DND-41 (cell line): Measurements from ENCODE around the gene MRPL11.

ENCODE experiments used
- ATAC-seq: fragments of 200-7000 bp; cut with Tn5 transposase; 3 replicates; pipeline ENCODE4 v1.9.1; 2021; ENCODE audit warnings: low read depth; ENCODE audit not compliant: insufficient read depth
- DNase-seq: peaks from one replicate; pipeline ENCODE4 v3.0.0-alpha.2; 2020
- H2AFZ ChIP-seq: 2 replicates; pipeline ENCODE4 v1.6.0; 2012; ENCODE audit warnings: low read depth, low read length
- H3K27ac ChIP-seq: 2 replicates; pipeline ENCODE4 v1.5.1; 2012; ENCODE audit warnings: low read length, inconsistent platforms
- H3K27me3 ChIP-seq: fragments of 200-600 bp; sonication (generic); 2 replicates; pipeline ENCODE4 v1.6.0; 2012; ENCODE audit warnings: low read length, mild to moderate bottlenecking, inconsistent platforms; ENCODE audit not compliant: insufficient read depth, poor library complexity
- H3K36me3 ChIP-seq: 2 replicates; pipeline ENCODE4 v1.5.1; 2012; ENCODE audit warnings: low read length, inconsistent platforms; ENCODE audit not compliant: insufficient read depth
- H3K4me1 ChIP-seq: 2 replicates; pipeline ENCODE4 v1.5.1; 2012; ENCODE audit warnings: mild to moderate bottlenecking, low read length; ENCODE audit not compliant: insufficient read depth
- H3K4me2 ChIP-seq: 2 replicates; pipeline ENCODE4 v1.6.0; 2012; ENCODE audit warnings: mild to moderate bottlenecking, moderate library complexity, low read length, inconsistent platforms; ENCODE audit not compliant: insufficient read depth
- H3K4me3 ChIP-seq, 2 experiments: fragments of 200-600 bp in 1 of 2; shearing (Covaris generic) in 1 of 2; 2 replicates each; pipeline ENCODE4 v1.5.1; 2012 to 2016; ENCODE audit warnings: inconsistent platforms in 2 of 2, low read length in 2 of 2, mild to moderate bottlenecking in 2 of 2, low read depth in 1 of 2, moderate library complexity in 1 of 2
- H3K79me2 ChIP-seq: 2 replicates; pipeline ENCODE4 v1.6.0; 2012; ENCODE audit warnings: low read length, inconsistent platforms; ENCODE audit not compliant: insufficient read depth
- H3K9ac ChIP-seq: 2 replicates; pipeline ENCODE4 v1.6.0; 2012; ENCODE audit warnings: low read depth, mild to moderate bottlenecking, inconsistent platforms, low read length, moderate library complexity
- H3K9me3 ChIP-seq: 2 replicates; pipeline ENCODE4 v1.5.1; 2012; ENCODE audit warnings: low read length, moderate library complexity, mild to moderate bottlenecking, inconsistent platforms; ENCODE audit not compliant: insufficient read depth, severe bottlenecking
- H4K20me1 ChIP-seq: 2 replicates; pipeline ENCODE4 v1.6.0; 2012; ENCODE audit warnings: low read length; ENCODE audit not compliant: insufficient read depth
- EZH2 ChIP-seq: IDR thresholded peaks from 3 replicates; pipeline ENCODE4 v1.6.1; 2012; ENCODE audit warnings: borderline replicate concordance, low read depth, mild to moderate bottlenecking, moderate library complexity, low read length, inconsistent platforms; ENCODE audit not compliant: severe bottlenecking
- TF ChIP-seq, protein P1 (sequence below): IDR thresholded peaks from 2 replicates; pipeline ENCODE4 v1.5.1; 2012; ENCODE audit warnings: borderline replicate concordance, low read length, moderate library complexity, mild to moderate bottlenecking; ENCODE audit not compliant: poor library complexity, severe bottlenecking; ENCODE audit errors: extremely low read depth

Gene MRPL11

DNA sequence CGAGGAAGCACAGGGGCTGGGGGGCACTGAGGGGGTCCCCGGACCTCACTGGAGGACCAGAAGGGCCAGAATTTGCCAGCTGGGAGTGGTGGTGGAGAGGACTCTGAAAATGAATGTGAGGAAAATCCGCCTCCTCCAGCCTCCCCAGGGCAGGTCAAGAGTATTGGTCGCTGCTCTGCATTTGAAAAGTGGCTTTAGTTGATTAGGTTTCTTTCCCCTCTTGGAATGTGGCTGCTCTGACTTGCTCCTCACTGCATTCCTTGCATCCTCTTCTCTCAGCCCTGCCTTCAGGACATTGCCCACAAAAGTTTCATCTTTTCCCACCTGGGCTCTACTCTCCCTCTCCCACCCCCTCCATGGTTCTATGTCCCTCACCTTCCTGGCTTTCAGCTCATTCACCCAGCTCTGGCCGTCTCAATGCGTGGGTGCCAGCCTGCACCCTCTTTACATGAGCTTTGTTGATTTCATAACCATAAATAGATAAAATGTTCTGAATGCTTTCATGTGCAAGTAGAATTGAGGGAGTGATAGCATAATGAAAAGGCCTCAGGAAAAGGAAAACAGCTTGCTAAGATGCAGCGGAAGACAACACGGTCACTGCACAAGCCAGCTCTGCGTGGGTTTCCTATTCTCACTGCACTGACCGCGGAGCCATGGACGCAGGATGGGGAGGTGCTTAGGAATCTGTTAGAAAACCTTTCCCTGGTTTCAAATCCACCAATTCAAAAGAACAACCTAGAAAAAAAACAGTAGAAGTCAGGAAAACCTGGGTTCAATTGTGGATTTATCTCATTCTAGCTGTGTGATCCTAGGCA is 24.3 kb downstream of the MRPL11 start:
- Histone ChIP-seq H4K20me1 (peaks cover 28% of the 10 kb centered on the region), H3K9me3 (no peaks in the 10 kb centered on the region), H3K27me3 (peaks cover 4% of the 10 kb centered on the region), H3K9ac (no peak overlapping the region), H3K4me1 (peaks cover 4% of the 10 kb centered on the region), H3K4me2 (no peak overlapping the region), H3K79me2 (no peaks in the 10 kb centered on the region), H2AFZ (no peak overlapping the region), H3K4me3 (no peak overlapping the region), H3K36me3 (no peaks in the 10 kb centered on the region), H3K27ac (no peak overlapping the region)
- TF ChIP-seq EZH2, result no peak
- TF ChIP-seq, protein P1, sequence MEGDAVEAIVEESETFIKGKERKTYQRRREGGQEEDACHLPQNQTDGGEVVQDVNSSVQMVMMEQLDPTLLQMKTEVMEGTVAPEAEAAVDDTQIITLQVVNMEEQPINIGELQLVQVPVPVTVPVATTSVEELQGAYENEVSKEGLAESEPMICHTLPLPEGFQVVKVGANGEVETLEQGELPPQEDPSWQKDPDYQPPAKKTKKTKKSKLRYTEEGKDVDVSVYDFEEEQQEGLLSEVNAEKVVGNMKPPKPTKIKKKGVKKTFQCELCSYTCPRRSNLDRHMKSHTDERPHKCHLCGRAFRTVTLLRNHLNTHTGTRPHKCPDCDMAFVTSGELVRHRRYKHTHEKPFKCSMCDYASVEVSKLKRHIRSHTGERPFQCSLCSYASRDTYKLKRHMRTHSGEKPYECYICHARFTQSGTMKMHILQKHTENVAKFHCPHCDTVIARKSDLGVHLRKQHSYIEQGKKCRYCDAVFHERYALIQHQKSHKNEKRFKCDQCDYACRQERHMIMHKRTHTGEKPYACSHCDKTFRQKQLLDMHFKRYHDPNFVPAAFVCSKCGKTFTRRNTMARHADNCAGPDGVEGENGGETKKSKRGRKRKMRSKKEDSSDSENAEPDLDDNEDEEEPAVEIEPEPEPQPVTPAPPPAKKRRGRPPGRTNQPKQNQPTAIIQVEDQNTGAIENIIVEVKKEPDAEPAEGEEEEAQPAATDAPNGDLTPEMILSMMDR, result no peak
- DNase-seq (no peak), ATAC-seq (no peak)

DNA sequence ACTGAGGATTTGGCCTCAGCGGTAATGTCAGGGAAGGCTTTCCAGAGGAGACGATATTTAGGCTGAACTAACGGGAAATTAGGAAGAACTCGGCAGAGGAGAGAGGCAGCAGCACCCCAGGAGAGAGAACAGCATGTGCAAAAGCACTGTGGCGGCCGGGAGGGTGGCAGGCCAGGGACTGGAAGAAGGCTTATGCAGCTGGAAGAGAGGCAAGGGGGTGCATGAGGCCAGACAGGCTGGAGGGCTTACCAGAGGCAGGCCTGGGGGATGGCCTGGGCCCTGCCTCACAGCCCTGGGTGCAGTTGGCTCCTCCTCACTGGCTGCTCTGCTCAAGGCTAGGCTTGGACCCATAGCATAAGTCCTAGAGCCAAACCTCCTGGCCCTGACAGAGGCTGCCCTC is 25.5 kb downstream of the MRPL11 start:
- Histone ChIP-seq H3K27ac (no peak overlapping the region), H4K20me1 (peaks cover 16% of the 10 kb centered on the region), H3K27me3 (peaks cover 4% of the 10 kb centered on the region), H3K9ac (no peak overlapping the region), H3K4me1 (peaks cover 12% of the 10 kb centered on the region), H2AFZ (no peak overlapping the region), H3K4me2 (no peak overlapping the region), H3K9me3 (no peaks in the 10 kb centered on the region), H3K4me3 (no peak overlapping the region), H3K36me3 (no peaks in the 10 kb centered on the region), H3K79me2 (no peaks in the 10 kb centered on the region)
- DNase-seq, result no peak
- TF ChIP-seq, protein P1, result no peak
- no peak for TF ChIP-seq EZH2
- ATAC-seq, result no peak

DNA sequence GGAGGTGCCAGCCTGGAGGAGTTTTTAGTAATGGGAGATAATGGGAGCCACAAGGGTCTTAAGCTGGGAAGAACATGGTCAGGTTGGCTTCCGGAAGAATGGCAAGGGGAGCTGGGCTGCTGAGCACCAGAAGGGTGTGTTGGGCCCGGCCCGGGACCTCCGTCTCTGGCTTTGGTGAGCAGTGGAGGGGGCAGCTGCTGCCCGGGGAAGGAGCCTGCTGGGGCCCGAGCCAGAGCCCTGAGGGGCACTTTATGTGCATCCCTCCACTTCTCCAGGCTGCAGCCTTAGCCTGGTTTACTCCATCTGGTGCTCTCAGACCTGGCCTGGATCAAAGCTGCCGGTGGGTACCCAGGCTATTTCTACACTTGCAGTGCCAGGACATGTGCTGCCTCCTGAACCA is 26.5 kb downstream of the MRPL11 start:
- Histone ChIP-seq H3K27me3 (peaks cover 4% of the 10 kb centered on the region), H3K27ac (no peak overlapping the region), H3K9ac (no peak overlapping the region), H2AFZ (no peak overlapping the region), H3K79me2 (no peaks in the 10 kb centered on the region), H3K36me3 (no peaks in the 10 kb centered on the region), H3K9me3 (no peaks in the 10 kb centered on the region), H4K20me1 (peaks cover 16% of the 10 kb centered on the region), H3K4me2 (no peak overlapping the region), H3K4me3 (no peak overlapping the region), H3K4me1 (peaks cover 12% of the 10 kb centered on the region)
- TF ChIP-seq, protein P1, result no peak
- no peak for TF ChIP-seq EZH2
- ATAC-seq, result no peak
- no peak for DNase-seq
